H1 (cell line): Measurements from ENCODE around the gene RAB3A. TPM values are rescaled to one million over a fixed set of nuclear protein-coding genes. Genes with fewer than 3 reads are reported as not detected.

Experiments
- CTCF ChIA-PET: fragments of 300-600 bp; sonication (Branson Sonifier 250); formaldehyde crosslinking; loops from one replicate; lab custom pipeline; 2021; ENCODE audit not compliant: partially characterized antibody; lab: Charles Lee
- POLR2A ChIA-PET: fragments of 300-600 bp; sonication (Branson Sonifier 250); formaldehyde crosslinking; loops from one replicate; lab custom pipeline; 2021; ENCODE audit warnings: inconsistent platforms; ENCODE audit not compliant: partially characterized antibody; lab: Charles Lee
- DNase-seq, 2 experiments: peaks; one replicate each; pipeline versions ENCODE4 v3.0.0 to v3.0.0-alpha.2; 2010 to 2022; ENCODE audit warnings: low spot score in 2 of 2, low read depth in 1 of 2, mixed read lengths in 1 of 2
- FAIRE-seq: peaks from 2 replicates; lab custom pipeline; 2011; peaks lifted over from hg19 to GRCh38; lab: Jason Lieb, UNC
- H2AFZ ChIP-seq: 2 replicates; pipeline ENCODE4 v1.8.1; 2012; ENCODE audit warnings: low read length, inconsistent platforms
- H2AK5ac ChIP-seq: 2 replicates; pipeline ENCODE4 v1.6.1; 2013; ENCODE audit warnings: low read depth, low read length
- H2BK120ac ChIP-seq: replicated peaks from 2 replicates; pipeline ENCODE3; 2013; ENCODE audit warnings: low read depth, low read length, inconsistent platforms
- H2BK12ac ChIP-seq: 2 replicates; pipeline ENCODE4 v1.6.1; 2013; ENCODE audit warnings: low read depth, low read length
- H2BK15ac ChIP-seq: 2 replicates; pipeline ENCODE4 v1.6.1; 2013; ENCODE audit warnings: low read length
- H2BK20ac ChIP-seq: 2 replicates; pipeline ENCODE4 v1.6.1; 2013; ENCODE audit warnings: low read length
- H2BK5ac ChIP-seq: 2 replicates; pipeline ENCODE4 v1.6.1; 2013; ENCODE audit warnings: low read depth, low read length
- H3K14ac ChIP-seq: 2 replicates; pipeline ENCODE4 v1.6.1; 2013; ENCODE audit warnings: inconsistent platforms; ENCODE audit not compliant: insufficient read length
- H3K18ac ChIP-seq: 2 replicates; pipeline ENCODE4 v1.6.1; 2013; ENCODE audit warnings: low read length; ENCODE audit errors: extremely low read depth
- H3K23ac ChIP-seq: 2 replicates; pipeline ENCODE4 v1.6.1; 2013; ENCODE audit warnings: inconsistent platforms; ENCODE audit not compliant: insufficient read length
- H3K23me2 ChIP-seq: 2 replicates; pipeline ENCODE4 v1.6.1; 2013; ENCODE audit warnings: low read depth, low read length
- H3K27ac ChIP-seq: 2 replicates; pipeline ENCODE4 v1.6.1; 2011; ENCODE audit warnings: low read depth, low read length, inconsistent platforms
- H3K27me3 ChIP-seq, 4 experiments: replicated peaks in 1 of 4; 1 replicate in 1 of 4; 2 replicates in 3 of 4; pipeline versions ENCODE4 v1.6.1 to v1.8.1; 2011 to 2013; ENCODE audit warnings: low read length in 3 of 4, mild to moderate bottlenecking in 3 of 4, inconsistent platforms in 2 of 4, mixed read lengths in 2 of 4, moderate library complexity in 1 of 4; ENCODE audit not compliant: control insufficient read depth in 3 of 4, insufficient read depth in 3 of 4; ENCODE audit errors: extremely low read depth in 1 of 4
- H3K36me3 ChIP-seq, 4 experiments: 2 replicates each; pipeline versions ENCODE4 v1.6.1 to v1.8.1; 2011 to 2013; ENCODE audit warnings: mild to moderate bottlenecking in 4 of 4, low read length in 3 of 4, moderate library complexity in 2 of 4, control low read depth in 1 of 4, inconsistent platforms in 1 of 4; ENCODE audit not compliant: insufficient read depth in 4 of 4, control insufficient read depth in 2 of 4
- H3K4ac ChIP-seq: replicated peaks from 2 replicates; pipeline ENCODE3; 2013; ENCODE audit warnings: low read length, low read depth, mixed read lengths, inconsistent platforms; ENCODE audit not compliant: insufficient read length
- H3K4me1 ChIP-seq, 4 experiments: replicated peaks in 1 of 4; 1 replicate in 1 of 4; 2 replicates in 3 of 4; pipeline versions ENCODE4 v1.6.1 to v1.8.1; 2011 to 2013; ENCODE audit warnings: low read length in 3 of 4, inconsistent platforms in 2 of 4, mixed read lengths in 1 of 4; ENCODE audit not compliant: insufficient read depth in 4 of 4, control insufficient read depth in 3 of 4
- H3K4me2 ChIP-seq, 2 experiments: 2 replicates each; pipeline versions ENCODE4 v1.6.1 to v1.8.1; 2011 to 2013; ENCODE audit warnings: low read depth in 2 of 2, low read length in 2 of 2, control low read depth in 1 of 2, inconsistent platforms in 1 of 2, mild to moderate bottlenecking in 1 of 2; ENCODE audit not compliant: insufficient read depth in 1 of 2
- H3K4me3 ChIP-seq, 4 experiments: fragments of 200-600, 300-600 bp in 1 of 4; sonication (generic), shearing (Covaris generic), sonication (Bioruptor Twin) in 1 of 4; 2 replicates each; pipeline versions ENCODE4 v1.5.1 to v1.8.1; 2011 to 2016; ENCODE audit warnings: low read length in 4 of 4, low read depth in 3 of 4, control low read depth in 2 of 4, inconsistent platforms in 2 of 4, mild to moderate bottlenecking in 2 of 4, mixed read lengths in 1 of 4, moderate library complexity in 1 of 4; ENCODE audit not compliant: insufficient read depth in 2 of 4; ENCODE audit errors: extremely low read depth in 1 of 4
- H3K56ac ChIP-seq: replicated peaks from 2 replicates; pipeline ENCODE3; 2013; ENCODE audit warnings: low read depth, mild to moderate bottlenecking, mixed read lengths, low read length, inconsistent platforms; ENCODE audit not compliant: insufficient read length
- H3K79me1 ChIP-seq: 2 replicates; pipeline ENCODE4 v1.6.1; 2013; ENCODE audit warnings: low read depth, low read length, control low read depth
- H3K79me2 ChIP-seq, 2 experiments: 2 replicates each; pipeline versions ENCODE4 v1.6.1 to v1.8.1; 2012 to 2013; ENCODE audit warnings: low read length in 2 of 2, mild to moderate bottlenecking in 2 of 2, inconsistent platforms in 1 of 2; ENCODE audit not compliant: insufficient read depth in 2 of 2, control insufficient read depth in 1 of 2
- H3K9ac ChIP-seq, 4 experiments: replicated peaks in 1 of 4; 1 replicate in 1 of 4; 2 replicates in 3 of 4; pipeline versions ENCODE4 v1.6.1 to v1.8.1; 2011 to 2013; ENCODE audit warnings: low read depth in 3 of 4, low read length in 3 of 4, control low read depth in 2 of 4, mild to moderate bottlenecking in 2 of 4, moderate library complexity in 2 of 4, inconsistent platforms in 1 of 4; ENCODE audit errors: extremely low read depth in 1 of 4
- H3K9me3 ChIP-seq, 2 experiments: 2 replicates each; pipeline versions ENCODE4 v1.6.1 to v1.8.1; 2012 to 2013; ENCODE audit warnings: mild to moderate bottlenecking in 2 of 2, moderate library complexity in 2 of 2, control low read depth in 1 of 2, inconsistent platforms in 1 of 2, low read depth in 1 of 2, low read length in 1 of 2, mixed read lengths in 1 of 2; ENCODE audit not compliant: insufficient read depth in 2 of 2
- H4K20me1 ChIP-seq, 2 experiments: replicated peaks in 1 of 2; 2 replicates each; pipeline versions ENCODE3 to v1.8.1; 2011 to 2013; ENCODE audit warnings: inconsistent platforms in 2 of 2, low read length in 2 of 2, mild to moderate bottlenecking in 1 of 2; ENCODE audit not compliant: insufficient read depth in 2 of 2, control insufficient read depth in 1 of 2
- H4K5ac ChIP-seq: 2 replicates; pipeline ENCODE4 v1.6.1; 2013; ENCODE audit warnings: low read length, low read depth, mixed read lengths, inconsistent platforms; ENCODE audit not compliant: insufficient read length
- H4K8ac ChIP-seq: 2 replicates; pipeline ENCODE4 v1.8.0; 2013; ENCODE audit warnings: mild to moderate bottlenecking, moderate library complexity, low read length, inconsistent platforms; ENCODE audit not compliant: insufficient read depth; ENCODE audit errors: extremely low read depth
- H4K91ac ChIP-seq: replicated peaks from 2 replicates; pipeline ENCODE3; 2013; ENCODE audit warnings: low read length, mixed read lengths, inconsistent platforms; ENCODE audit not compliant: insufficient read length
- ASH2L ChIP-seq: fragments of 200-600, 300-600 bp; sonication (generic); IDR thresholded peaks from one replicate; pipeline ENCODE4 v1.7.1; 2017; ENCODE audit warnings: low read length
- ATF2 ChIP-seq: IDR thresholded peaks from 2 replicates; pipeline ENCODE4 v1.6.1; 2012; ENCODE audit warnings: low read length, inconsistent platforms
- CBX8 ChIP-seq: fragments of 300-800, 300-1000 bp; sonication (generic); IDR thresholded peaks from 2 replicates; pipeline ENCODE4 v1.7.1; 2016; ENCODE audit warnings: low read depth, low read length, borderline replicate concordance
- E2F6 ChIP-seq: IDR thresholded peaks from 2 replicates; pipeline ENCODE4 v1.6.1; 2012; ENCODE audit warnings: inconsistent platforms
- MAFK ChIP-seq: IDR thresholded peaks from 2 replicates; pipeline ENCODE4 v1.6.1; 2012; ENCODE audit warnings: low read depth, mild to moderate bottlenecking, improper control_type of control experiment, low read length
- POLR2A ChIP-seq, 2 experiments: IDR thresholded peaks; 1 replicate in 1 of 2; 2 replicates in 1 of 2; pipeline ENCODE4 v1.6.1; 2011; ENCODE audit warnings: low read depth in 2 of 2, low read length in 2 of 2, mild to moderate bottlenecking in 2 of 2; ENCODE audit errors: control extremely low read depth in 1 of 2
- RBBP5 ChIP-seq: IDR thresholded peaks from 2 replicates; pipeline ENCODE4 v1.7.1; 2012; ENCODE audit warnings: low read depth, mild to moderate bottlenecking, inconsistent platforms, low read length, moderate library complexity, borderline replicate concordance
- TBP ChIP-seq: IDR thresholded peaks from 2 replicates; pipeline ENCODE4 v1.6.1; 2011; ENCODE audit warnings: low read depth, low read length, improper control_type of control experiment
- WGBS, 2 experiments: shearing (Covaris generic) in 1 of 2; methylation state at CpG; one replicate each; pipeline versions ENCODE4 v1.1.6 to v1.1.7; 2013 to 2015; ENCODE audit warnings: low lambda C conversion rate in 2 of 2, mixed read lengths in 2 of 2, inconsistent platforms in 1 of 2, low coverage in 1 of 2, missing lambda C conversion rate in 1 of 2; ENCODE audit not compliant: insufficient replicate concordance in 2 of 2, insufficient coverage in 1 of 2, insufficient read length in 1 of 2; ENCODE audit errors: extremely low coverage in 1 of 2, missing lambda C conversion rate in 1 of 2; 5-methylcytosine and 5-hydroxymethylcytosine counted together
- polyA plus RNA-seq, 7 experiments: library from polyadenylated mRNA; depleted of rRNA in 3 of 7; stranded (reverse) in 5 of 7; unstranded in 2 of 7; fragments of >200 nt in 5 of 7; fragments of 200-250 nt in 2 of 7; gene quantifications; 1 replicate in 5 of 7; 2 replicates in 1 of 7; 4 replicates in 1 of 7; pipeline versions ENCODE4 v1.2.1 to v1.2.3, GENCODE V29; 2011 to 2013; ENCODE audit warnings: missing spikeins in 2 of 7, mixed read lengths in 2 of 7
- total RNA-seq: library from RNA; stranded (reverse); fragmentation: NEBNext Ultra II Directional; extraction: Animal tissue kit (Norgen Biotek cat#: 25700); gene quantifications from 2 replicates; pipeline ENCODE4 v1.2.1, GENCODE V29; 2021

Gene RAB3A
- total and polyA plus RNA-seq, 2 of the 8 experiments (the other 6 are each of a cell fraction or from before 2014, with no cell fraction given) = 13.6 to 14.2 TPM

GRCh38 chr19:18211683-18212082 lies 7.8 kb upstream of the RAB3A start:
- Histone ChIP-seq H3K4me1 (no peaks in the 10 kb centered on the region), H2BK120ac (no peak overlapping the region), H3K9me3 (no peaks in the 10 kb centered on the region), H4K20me1 (peaks cover 0 to 2% of the 10 kb centered on the region in 2 experiments), H2BK12ac (no peak overlapping the region), H3K23me2 (no peaks in the 10 kb centered on the region), H3K79me2 (no peaks in the 10 kb centered on the region), H2BK5ac (no peak overlapping the region), H4K8ac (no peak overlapping the region; the same call in 1 of the 2 replicates), H4K91ac (peak overlapping the region; percentile 39), H2BK15ac (no peak overlapping the region), H2BK20ac (no peak overlapping the region)
- POLR2A ChIA-PET = interaction anchor here (0.6 kb wide), 2 partner anchors 51 to 444 kb away, joined by 3 to 5 read pairs; no protein-coding TSS in a partner anchor
- no peak for DNase-seq
- TF ChIP-seq TBP = no peak
- TF ChIP-seq ASH2L = no peak
- TF ChIP-seq ATF2 = no peak
- no peak for TF ChIP-seq RBBP5
- no peak for TF ChIP-seq POLR2A (IDR thresholded peaks at IDR 0.05; ENCODE audit: control extremely low read depth in 1 of 2, low read depth in 2 of 2, low read length in 2 of 2)
- TF ChIP-seq CBX8 = no peak
- TF ChIP-seq MAFK = no peak
- TF ChIP-seq E2F6 = no peak
- TF ChIP-seq, all 59 proteins: peak for 0
- Histone ChIP-seq H2AFZ (no peak overlapping the region), H3K14ac (no peak overlapping the region), H3K56ac (no peak overlapping the region), H3K4me2 (no peak overlapping the region), H4K5ac (no peak overlapping the region), H2AK5ac (no peak overlapping the region), H3K36me3 (no peaks in the 10 kb centered on the region), H3K23ac (no peak overlapping the region), H3K4ac (no peak overlapping the region), H3K27ac (no peak overlapping the region), H3K79me1 (no peaks in the 10 kb centered on the region), H3K18ac (no peak overlapping the region), H3K27me3 (no peaks in the 10 kb centered on the region), H3K9ac (no peak overlapping the region), H3K4me3 (no peak overlapping the region)
- CTCF ChIA-PET = interaction anchor here (0.6 to 1.9 kb wide), 4 partner anchors 43 to 175 kb away, joined by 3 to 7 read pairs (median 4); a partner anchor contains a TSS
- WGBS, 2 experiments = 93% methylated on average over 14 of the region's 14 CpGs; no CpG with 5 or more reads in 1 of the 2 experiments
- no peak for FAIRE-seq
